GM13976 (cell line): ENCODE data around the gene PRKG1.

Experiments used
- DNase-seq: peaks from one replicate; pipeline ENCODE4 v3.0.0; 2012; ENCODE audit warnings: low spot score
- in situ Hi-C: fragments of 300-500 bp; cut with MboI; formaldehyde crosslinking; loops from one replicate; pipeline ENCODE4 v1.12.0; 2022; ENCODE audit warnings: low sequenced_read_pairs, mixed read lengths, inconsistent platforms; ENCODE audit not compliant: unreplicated experiment
- TF ChIP-seq, protein P1 (sequence below): IDR thresholded peaks from 2 replicates; pipeline ENCODE4 v1.5.1; 2012; ENCODE audit warnings: borderline replicate concordance, mild to moderate bottlenecking; ENCODE audit not compliant: insufficient read depth; ENCODE audit errors: extremely low read depth, missing control alignments, control extremely low read depth

The PRKG1 gene

DNA sequence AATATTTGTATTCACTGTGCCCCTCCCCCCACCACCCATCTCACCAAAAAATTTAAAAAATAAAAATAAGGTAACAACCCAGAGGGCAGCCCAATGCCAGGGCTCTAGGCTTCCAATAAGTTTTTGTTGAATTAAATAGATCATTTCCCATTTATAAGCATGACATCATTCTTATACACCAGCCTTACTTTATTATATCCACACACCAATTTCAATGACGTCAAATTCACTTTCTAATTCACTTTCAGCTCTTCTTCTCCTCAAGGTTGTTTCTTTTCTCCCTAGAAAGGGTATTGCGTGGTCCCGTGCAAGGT lies 1238.6 kb downstream of the PRKG1 start:
- in situ Hi-C loops, result loop anchor here (10.0 kb wide), 1 partner anchor 172 kb away; no protein-coding TSS in a partner anchor
- TF ChIP-seq, protein P1, sequence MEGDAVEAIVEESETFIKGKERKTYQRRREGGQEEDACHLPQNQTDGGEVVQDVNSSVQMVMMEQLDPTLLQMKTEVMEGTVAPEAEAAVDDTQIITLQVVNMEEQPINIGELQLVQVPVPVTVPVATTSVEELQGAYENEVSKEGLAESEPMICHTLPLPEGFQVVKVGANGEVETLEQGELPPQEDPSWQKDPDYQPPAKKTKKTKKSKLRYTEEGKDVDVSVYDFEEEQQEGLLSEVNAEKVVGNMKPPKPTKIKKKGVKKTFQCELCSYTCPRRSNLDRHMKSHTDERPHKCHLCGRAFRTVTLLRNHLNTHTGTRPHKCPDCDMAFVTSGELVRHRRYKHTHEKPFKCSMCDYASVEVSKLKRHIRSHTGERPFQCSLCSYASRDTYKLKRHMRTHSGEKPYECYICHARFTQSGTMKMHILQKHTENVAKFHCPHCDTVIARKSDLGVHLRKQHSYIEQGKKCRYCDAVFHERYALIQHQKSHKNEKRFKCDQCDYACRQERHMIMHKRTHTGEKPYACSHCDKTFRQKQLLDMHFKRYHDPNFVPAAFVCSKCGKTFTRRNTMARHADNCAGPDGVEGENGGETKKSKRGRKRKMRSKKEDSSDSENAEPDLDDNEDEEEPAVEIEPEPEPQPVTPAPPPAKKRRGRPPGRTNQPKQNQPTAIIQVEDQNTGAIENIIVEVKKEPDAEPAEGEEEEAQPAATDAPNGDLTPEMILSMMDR, result no peak
- DNase-seq, result no peak

DNA sequence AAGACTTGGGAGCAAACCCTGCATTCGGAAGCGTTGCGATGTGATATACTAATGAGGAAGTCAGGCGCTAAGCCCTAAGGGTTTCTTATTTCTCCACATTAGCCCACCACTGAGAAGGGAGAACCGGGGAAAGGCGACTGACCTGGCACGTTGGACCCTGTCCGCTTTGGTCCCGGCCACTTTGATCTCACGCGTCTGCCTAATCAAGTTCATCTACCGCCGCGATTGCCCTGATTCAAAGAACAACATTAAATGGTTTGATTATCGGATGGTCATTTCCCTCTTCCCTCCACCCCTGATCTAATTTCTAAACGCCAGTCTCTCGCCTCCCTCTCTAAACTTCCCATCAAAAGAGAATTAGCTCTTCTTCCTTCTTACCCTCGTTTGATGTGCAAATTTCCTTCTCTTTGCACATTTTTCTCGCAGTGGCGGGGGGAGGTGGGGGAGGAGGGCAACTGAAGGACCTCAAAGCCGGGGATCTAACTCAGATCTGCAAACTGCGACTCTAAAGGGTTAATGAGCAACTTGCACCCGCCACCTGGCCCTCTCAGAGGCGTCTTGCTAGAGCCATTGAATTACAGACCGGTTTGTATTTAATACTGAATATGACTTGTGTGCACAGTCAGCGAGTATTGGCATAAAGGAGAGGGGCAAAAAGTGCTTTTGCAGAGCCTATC lies 1239.1 kb downstream of the PRKG1 start:
- in situ Hi-C loops, result loop anchor here (10.0 kb wide), 1 partner anchor 171 kb away; no protein-coding TSS in a partner anchor
- TF ChIP-seq, protein P1, result no peak
- no peak for DNase-seq

GRCh38 chr10:52313933-52314821 lies 1239.9 kb downstream of the PRKG1 start, which contains the start of gene DKK1:
DKK1 (plus strand) TSS chr10:52314281; CDS start chr10:52314435, 154 bp downstream.
- TF ChIP-seq, protein P1, result peak; percentile 40
- peak; percentile 51 for DNase-seq
- in situ Hi-C loops, result loop anchor here (10.0 kb wide), 1 partner anchor 171 kb away; no protein-coding TSS in a partner anchor

DNA sequence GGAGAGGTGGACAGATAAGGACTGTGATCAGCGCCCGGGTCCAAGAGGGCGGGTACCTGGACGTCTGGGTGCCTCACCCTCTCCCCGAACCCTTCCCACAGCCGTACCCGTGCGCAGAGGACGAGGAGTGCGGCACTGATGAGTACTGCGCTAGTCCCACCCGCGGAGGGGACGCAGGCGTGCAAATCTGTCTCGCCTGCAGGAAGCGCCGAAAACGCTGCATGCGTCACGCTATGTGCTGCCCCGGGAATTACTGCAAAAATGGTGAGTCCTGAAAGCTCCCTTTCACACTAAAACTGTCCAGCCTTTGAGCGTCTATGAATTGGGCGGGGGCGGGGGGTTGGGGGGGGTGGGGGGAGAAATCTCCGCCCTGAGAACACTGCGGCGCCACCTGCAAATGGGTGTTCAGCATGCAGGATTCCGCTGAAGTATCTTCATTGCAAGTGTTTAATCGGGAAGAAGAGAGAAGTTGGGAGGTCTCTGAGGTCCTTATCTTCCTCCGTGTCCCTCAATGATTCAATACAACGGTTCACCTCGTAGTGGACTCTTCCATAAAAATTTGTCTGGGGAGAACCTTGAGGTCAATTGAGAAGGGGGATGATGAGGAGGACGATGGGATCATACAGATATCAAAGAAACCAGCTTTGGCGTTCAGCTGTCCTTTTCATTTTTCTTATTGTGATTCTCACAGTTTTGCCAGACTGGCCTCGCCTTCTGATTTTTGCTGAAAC lies 1240.7 kb downstream of the PRKG1 start:
- TF ChIP-seq, protein P1, result no peak
- in situ Hi-C loops, result loop anchor here (10.0 kb wide), 1 partner anchor 170 kb away; no protein-coding TSS in a partner anchor
- DNase-seq, result no peak

DNA sequence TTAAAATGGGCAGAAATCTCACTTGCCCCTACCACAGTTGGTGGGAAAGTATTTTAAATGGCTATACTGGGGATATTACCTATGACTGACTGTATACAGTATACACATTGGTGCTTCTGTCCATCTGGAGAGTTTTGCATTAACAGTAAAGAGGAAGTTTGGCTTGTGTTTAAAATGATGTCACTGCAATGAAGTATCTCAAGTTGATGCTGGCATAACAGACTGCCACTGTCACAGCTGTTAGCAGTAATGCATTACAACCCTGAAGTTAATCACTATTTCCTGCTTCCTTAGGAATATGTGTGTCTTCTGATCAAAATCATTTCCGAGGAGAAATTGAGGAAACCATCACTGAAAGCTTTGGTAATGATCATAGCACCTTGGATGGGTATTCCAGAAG lies 1241.7 kb downstream of the PRKG1 start:
- no peak for DNase-seq
- TF ChIP-seq, protein P1, result no peak
- in situ Hi-C loops, result loop anchor here (10.0 kb wide), 1 partner anchor 169 kb away; no protein-coding TSS in a partner anchor

DNA sequence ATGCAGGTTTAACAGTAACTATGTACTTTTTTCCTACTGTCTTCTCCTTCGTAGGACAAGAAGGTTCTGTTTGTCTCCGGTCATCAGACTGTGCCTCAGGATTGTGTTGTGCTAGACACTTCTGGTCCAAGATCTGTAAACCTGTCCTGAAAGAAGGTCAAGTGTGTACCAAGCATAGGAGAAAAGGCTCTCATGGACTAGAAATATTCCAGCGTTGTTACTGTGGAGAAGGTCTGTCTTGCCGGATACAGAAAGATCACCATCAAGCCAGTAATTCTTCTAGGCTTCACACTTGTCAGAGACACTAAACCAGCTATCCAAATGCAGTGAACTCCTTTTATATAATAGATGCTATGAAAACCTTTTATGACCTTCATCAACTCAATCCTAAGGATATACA lies 1242.2 kb downstream of the PRKG1 start:
- TF ChIP-seq, protein P1, result no peak
- no peak for DNase-seq
- in situ Hi-C loops, result loop anchor here (10.0 kb wide), 1 partner anchor 168 kb away; no protein-coding TSS in a partner anchor
